Measurements from ENCODE around the gene BARX2.

Gene BARX2

GRCh38 chr11:129402206-129403171 lies 26.8 kb downstream of the BARX2 start:
- DNase-seq = no peak

GRCh38 chr11:129404731-129405130 lies 29.1 kb downstream of the BARX2 start:
- DNase-seq = no peak

GRCh38 chr11:129408865-129409444 lies 33.3 kb downstream of the BARX2 start:
- no peak for DNase-seq

DNA sequence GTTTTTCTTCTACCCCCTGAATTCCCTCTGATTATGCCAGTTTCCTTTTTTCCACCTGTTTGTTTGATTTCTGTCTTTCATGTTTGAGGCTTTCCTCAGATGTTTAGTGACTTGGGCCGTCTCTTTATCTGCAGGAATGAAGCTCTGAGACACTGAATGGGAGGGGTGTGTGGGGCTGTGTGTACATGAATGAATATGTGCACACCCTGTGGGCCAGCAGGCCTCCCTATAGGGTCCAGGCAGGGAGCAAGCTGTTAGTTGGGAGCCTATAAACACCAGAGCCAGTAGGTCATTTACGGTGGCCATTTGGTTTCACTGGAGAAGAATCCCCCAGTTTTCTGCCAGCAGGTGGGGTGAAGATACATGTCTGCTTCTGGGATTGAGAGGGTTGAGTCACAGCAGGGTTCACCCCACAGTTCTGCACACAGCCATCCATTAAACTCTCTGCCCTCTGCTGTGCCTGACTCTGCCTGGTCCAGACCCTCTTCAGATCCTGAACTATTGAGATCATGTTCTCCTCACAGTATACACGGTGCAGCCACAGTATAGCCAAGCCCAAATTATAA lies 34.8 kb downstream of the BARX2 start:
- DNase-seq = no peak

DNA sequence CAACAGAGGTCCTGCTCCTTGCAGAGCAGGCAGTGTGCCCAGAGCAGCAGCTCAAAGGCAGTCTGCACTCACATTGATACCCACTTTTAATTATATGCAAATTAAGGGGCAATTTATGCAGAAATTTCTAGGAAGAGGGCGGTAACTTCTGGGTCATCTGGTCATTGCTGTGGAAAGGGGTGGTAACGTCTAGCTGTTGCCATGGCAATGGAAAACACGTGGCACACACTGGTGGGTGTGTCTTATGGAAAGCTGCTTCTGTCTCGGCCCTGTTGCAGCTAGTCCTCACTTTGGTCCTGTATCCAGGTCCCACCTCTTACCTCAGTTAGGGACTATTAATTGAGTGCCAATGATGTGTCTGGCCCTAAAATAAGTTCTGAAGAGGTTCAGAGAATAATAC lies 36.8 kb downstream of the BARX2 start:
- no peak for DNase-seq

GRCh38 chr11:129414144-129414872 lies 38.7 kb downstream of the BARX2 start:
- DNase-seq = no peak

DNA sequence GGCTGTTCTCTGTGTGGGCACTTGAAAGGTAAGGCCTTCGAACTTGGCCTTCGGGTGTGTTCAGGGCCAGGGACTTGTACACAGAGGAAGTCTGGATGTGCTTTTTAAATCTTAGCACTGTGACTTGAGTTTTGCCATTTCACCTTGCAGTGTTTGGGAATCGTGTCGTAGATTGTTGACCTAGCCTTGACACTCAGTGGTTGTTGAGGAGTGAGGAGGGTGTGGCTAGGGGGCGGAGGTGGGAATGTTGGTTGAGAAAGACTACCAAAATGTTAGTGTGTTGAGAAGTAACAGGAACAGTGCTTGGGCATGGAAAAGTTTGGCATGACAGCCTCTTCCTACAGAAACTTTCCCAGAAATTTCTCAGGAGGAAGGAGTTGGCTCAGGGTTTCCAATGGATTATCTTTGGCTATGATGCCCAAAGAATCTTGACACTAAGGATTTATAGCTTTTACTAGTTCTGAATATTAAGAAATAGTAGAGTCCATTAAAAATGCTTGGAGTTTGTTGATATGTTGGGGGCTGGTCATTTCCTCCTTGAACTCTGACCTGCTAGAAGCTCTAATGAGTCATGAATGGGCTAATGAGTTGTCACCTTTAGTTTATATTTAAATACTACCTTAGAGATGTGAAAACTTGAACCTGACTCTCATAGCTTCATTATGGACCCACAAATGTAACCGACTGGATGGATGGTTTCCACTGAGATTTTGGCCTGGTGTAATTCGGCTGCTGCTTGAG lies 40.6 kb downstream of the BARX2 start:
- no peak for DNase-seq

DNA sequence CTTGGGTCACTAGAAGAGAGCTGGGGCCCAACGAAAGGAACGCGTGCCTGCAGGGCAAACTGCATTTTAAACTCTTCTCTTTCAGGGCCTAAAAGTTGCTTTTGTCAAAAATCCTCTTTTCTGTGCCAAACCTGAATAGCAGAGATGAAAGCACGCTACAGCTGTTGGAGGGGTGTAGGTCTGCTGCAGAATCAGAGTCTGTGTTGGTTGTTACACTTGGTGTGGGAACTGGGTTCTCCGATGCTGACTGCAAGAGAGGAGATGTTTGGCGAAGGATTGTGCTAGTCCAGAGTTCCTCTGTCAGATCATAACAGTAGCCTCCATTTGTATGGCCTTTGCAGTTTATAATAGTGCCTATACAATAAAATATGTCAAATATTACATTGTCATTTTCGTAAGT lies 41.8 kb downstream of the BARX2 start:
- no peak for DNase-seq

GRCh38 chr11:129418039-129418438 lies 42.4 kb downstream of the BARX2 start:
- no peak for DNase-seq

- DNase-seq = no peak
These were observed 43.7 kb downstream of the BARX2 start for GRCh38 chr11:129419386-129419785.

DNA sequence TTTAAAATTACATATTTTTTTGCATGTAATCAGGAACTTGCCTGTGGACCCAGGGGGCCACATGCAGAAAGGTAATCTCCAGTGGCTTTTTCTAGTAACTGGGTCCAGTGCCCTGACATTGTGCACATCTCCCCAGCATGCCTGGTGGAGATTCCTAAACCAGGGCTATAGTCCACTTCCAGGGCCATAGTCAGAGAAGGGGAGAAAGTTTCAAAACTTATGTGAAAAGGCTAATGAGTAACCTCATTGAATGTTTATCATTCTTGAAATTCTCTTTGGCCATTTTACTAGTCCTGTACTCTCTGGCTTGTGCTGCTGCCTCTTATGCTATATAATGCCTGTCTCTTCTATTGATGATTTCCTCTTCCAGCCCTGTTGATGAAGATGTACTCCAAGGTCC lies 47.8 kb downstream of the BARX2 start:
- DNase-seq = no peak

DNA sequence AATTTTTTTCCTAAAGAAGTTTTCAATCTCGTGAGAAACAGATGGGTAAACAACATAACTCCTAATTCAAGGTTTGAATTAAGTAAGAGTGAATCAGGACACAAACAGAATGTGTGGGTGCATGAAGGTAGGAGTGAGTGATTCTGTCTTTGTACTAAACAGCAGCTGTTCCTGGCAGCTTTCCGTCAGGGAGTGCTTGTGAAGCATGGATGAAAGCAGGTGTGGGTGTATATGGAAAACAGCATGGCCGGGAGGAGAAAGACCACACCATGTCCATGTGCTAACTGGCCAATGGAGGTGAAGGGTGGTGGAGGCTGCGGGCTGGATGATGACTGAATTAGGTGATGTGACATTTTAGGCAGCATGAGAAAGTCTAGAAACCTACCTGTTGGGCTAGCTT lies 49.6 kb downstream of the BARX2 start:
- no peak for DNase-seq

- no peak for DNase-seq
These were observed 50.4 kb downstream of the BARX2 start for GRCh38 chr11:129426038-129426437.

GRCh38 chr11:129426776-129427175 lies 51.1 kb downstream of the BARX2 start:
- DNase-seq = no peak

DNA sequence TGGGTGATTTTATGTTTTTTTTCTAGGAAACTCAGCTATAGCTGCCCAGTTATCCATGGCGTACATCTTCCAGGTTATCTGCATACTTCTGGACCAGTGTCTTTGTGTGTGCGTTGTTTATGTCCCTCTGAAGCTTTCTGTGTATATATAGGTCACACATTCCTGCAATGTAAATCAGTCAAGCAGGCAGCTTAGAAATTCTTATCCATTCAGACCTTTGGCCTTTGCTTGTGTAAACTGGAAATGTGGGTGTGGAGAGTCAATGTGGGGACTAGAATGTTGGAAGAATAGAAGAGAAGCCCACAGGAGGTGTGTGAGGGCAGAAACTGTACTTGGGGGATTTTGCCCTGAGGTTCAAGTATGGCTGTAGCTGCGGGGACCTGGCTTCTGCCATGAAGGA lies 51.7 kb downstream of the BARX2 start:
- no peak for DNase-seq

DNA sequence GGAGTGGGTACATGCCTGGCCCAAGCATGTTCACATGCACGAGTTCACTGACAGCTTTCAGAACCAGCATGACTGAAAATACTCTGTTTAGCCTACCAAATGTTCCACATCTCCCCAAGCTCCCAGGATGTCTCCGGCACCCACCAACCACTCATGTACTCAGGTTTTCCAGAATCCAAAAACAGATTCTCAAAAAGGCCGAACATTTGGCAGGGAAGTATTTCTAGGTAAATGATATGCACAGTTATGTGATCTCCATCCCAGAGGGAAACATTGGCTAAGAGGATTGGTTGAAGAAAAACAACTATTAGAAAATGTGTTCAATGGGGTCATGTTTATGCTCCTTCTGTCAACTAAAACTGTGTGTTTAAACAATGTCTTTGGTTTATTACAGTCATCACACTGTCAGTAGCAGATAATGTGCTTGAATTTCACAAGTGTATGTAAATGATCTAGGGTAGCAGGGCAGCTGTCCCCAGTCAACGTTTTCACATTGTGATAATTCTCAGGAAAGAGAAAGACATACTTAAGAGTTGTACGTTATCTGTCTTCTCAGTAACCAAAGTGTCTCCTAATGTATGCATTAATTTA lies 52.3 kb downstream of the BARX2 start:
- DNase-seq = no peak

- no peak for DNase-seq
These were observed 52.9 kb downstream of the BARX2 start for GRCh38 chr11:129428557-129428956.

DNA sequence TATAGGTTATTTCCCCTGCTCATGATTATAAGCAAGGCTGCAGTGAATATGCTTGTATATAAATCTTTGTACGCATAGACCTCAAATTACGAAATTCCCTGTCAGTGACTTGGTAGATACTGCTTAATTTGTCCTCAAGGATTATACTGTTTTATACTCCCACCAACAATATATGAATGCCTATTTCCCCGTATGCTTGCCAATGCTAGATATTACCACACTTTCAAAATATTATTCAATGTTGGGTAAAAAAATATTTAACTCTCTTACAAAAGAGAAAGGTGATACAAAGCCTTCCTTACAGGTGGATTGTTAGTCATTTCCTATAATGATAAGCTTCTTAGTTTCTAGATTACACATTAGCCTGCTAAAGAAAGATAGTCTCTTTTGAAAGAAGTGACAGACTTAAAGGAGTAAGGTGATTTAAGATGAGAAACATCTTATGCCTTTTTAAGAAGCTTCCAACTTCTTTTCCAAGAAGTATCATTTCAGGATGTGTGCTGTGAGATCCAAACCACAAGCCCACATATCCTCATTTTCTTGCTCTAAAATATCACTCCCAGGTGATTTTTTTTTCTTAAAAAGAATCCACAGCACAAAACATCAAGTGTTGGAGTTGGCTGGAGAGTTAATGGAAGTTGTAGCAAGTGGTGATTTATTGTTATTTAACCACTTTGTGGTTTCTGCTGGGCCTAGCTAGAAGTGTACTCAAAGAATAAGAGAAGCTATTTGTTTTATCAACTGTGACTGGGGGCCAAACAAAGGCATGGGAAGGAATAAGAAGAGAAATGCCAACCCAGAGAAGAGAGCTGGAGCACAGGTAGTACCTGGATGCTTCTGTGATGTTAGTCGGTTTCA lies 59.2 kb downstream of the BARX2 start:
- DNase-seq = no peak

- DNase-seq = no peak
These were observed 60.0 kb downstream of the BARX2 start for GRCh38 chr11:129435499-129436245.

- DNase-seq = no peak
These were observed 60.9 kb downstream of the BARX2 start for GRCh38 chr11:129436573-129436972.
